HG03039 (cell line): ENCODE results near the gene PPP3R1.
A peak's percentile ranks its signal among the peaks of the same experiment; 100 is the strongest.

Source experiments
- ATAC-seq: cut with Tn5 transposase; IDR thresholded peaks from one replicate; pipeline ENCODE4 v1.9.1; 2021; ENCODE audit warnings: mild to moderate bottlenecking, moderate library complexity; ENCODE audit not compliant: unreplicated experiment

Gene PPP3R1

GRCh38 chr2:68252400-68253218 lies at the start of gene PPP3R1:
PPP3R1 (minus strand) TSS chr2:68252532; CDS start chr2:68252127, 405 bp downstream.
- ATAC-seq: peak; percentile 78

DNA sequence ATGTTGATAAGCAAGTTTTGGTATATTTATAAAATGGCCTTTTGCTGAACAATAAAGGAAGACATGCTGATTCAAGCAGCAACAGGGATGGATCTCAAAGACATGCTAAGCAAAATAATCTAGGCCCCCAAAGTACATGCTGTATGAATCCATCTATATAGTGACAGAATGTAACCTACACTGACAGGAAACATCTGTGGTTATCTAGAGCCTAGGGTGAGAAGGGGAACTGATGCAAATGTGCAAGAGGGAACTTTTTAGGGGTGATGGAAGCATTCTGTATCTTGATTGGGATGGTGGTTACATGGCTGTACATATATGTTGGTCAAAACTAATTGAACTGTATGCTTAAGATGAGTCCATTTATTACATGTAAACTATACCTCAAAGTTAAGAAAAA lies 43.2 kb upstream of the PPP3R1 start:
- ATAC-seq: no peak

DNA sequence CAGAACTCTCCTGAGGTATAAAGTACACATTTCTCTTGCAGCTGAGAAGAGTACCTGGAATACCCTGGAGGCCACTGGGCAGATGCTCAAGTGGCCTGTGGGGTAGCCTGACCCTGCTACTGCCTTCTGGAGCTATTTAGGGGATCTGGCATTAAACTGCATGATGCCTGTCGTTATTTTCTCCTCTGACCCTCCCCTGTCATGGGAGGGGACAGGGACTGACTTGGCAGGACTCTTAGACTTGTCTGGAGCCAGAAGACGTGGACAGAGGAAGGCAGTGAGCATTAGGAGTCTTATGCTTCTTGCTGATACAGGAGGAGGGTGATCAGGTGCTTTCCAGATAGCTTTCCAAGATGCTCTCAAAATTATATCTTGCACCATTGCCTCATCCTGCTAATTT lies 42.6 kb upstream of the PPP3R1 start:
- no peak for ATAC-seq

GRCh38 chr2:68294187-68294586 lies 41.9 kb upstream of the PPP3R1 start:
- no peak for ATAC-seq

DNA sequence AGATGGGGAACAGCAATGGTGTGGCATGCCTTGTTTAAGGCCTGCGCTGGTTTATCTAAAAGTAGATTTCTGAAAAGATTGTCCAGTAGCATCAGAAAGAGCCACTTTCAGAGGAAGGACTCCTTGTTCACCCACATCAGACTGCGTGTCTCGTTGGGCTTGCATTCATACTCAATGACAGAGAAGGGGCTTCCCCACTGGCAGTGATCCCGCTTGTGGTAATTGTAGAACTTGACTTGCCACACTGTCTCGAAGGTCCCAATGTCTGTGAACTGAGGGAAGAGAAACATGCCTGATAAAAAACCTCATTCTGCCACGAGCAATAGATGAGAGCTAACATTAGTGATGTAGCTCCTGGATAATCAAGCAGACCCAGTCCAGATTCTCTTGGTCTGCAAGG lies 41.4 kb upstream of the PPP3R1 start:
- no peak for ATAC-seq

DNA sequence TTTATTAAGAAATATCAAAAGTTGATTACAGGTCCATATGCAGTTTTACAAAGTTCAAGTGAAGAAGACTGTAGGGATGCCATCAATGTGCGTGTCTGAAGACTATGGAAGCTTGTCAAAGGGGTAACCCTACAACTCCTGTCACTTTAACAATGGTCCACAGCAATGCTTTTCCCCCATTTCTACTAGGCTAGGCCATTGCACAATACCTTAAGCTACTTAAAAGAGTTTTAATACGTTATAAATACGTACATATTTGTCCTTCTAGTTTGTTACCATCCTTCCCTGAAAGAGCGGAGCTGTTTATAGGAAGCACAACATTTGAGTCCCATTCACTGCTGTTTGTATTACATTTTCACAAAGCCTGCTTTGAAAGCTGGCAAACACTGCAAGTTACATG lies 40.7 kb upstream of the PPP3R1 start:
- no peak for ATAC-seq

DNA sequence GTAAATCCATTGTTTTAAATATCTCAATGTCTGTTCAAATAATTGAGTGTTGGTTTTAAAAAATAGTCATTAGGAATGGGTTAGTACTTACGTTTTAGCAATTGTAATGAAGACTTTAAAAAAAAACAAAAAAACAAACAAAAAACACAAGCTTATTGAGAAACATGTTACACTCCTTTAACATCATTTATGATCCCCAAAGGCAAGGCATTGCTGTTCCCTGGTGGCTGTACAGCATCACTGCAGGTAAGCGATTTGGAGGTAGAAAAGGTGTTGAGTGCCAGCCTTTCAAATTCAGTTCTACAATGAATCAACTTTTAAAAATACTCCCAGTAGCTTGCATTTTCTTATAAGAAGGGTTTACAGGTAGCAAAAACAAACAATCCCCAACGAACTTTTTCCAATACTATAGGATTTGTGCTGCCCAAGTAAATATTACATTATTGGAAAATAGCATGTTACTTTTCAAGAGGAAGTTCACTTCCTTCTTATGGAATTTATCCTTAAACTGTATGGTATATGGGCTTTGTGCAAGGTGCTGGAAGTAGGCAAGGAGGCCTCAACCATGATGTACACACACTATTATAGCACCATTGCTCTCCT lies 39.9 kb upstream of the PPP3R1 start:
- no peak for ATAC-seq

DNA sequence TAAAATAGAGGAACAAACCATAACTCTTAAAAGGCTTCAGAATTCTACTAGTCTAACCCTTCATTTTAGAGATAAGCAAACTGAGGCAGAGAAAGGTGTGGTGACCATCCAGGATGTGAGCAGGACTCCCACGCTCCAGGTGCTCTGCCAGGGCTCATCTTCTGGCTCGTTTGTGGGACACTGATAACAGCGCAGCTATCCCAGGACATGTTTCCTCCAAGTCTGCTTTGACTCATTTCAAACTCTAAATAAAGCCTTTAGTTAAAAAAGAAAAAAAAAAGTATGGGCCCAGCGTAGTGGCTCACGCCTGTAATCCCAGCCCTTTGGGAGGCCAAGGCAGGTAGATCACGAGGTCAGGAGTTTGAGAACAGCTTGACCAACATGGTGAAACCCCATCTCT lies 39.0 kb upstream of the PPP3R1 start:
- ATAC-seq: no peak

- no peak for ATAC-seq
Measured at GRCh38 chr2:68290901-68291300, 38.6 kb upstream of the PPP3R1 start.

- ATAC-seq: no peak
Measured at GRCh38 chr2:68287580-68288441, 35.5 kb upstream of the PPP3R1 start.

GRCh38 chr2:68284896-68285295 lies 32.6 kb upstream of the PPP3R1 start:
- no peak for ATAC-seq

DNA sequence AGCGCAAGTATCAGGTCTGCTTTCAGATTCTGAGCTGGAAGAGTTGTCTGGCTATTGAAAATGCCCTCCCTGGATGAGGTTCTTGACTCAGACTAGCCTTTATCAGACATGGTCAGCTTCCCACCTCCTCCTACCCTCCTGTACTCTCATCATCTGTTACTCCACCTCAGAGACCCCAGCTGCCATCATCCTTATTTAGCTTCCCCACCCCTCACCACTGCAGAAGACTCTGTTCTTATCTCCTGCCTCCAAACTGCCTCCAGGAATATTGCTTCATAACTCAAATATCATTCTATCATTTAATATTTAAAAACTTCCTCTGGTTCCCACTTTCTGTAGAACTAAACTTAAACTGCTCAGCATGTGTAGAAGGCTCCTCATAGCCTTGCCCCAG lies 31.1 kb upstream of the PPP3R1 start:
- no peak for ATAC-seq

DNA sequence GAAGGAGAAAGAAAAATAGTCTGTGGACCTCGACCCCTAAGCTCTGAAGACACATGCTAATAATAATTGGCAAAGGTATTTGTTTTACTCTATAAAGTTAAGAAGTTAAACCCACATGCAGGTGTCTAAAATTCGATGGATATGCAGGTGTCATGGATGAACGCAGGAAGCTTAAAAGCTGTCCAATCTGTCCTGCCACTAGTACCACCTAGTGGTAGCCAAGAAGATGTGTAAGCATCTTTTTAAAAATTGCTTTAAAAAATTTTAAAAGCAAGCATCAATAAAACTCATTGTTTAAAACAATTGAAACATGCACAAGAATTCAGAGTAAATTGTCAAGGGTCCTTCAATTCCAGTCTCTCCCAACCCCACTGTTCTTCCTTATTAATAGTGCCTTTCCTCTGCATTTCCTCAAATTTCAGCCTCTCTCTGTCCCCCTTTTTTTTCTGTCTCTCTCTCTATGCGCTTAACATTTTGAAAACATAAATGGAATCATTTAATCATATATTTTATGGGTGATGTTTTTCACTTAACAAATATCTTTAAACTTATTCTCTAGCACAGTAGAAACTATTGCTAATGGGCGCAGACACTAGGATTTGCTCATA lies 30.6 kb upstream of the PPP3R1 start:
- no peak for ATAC-seq

DNA sequence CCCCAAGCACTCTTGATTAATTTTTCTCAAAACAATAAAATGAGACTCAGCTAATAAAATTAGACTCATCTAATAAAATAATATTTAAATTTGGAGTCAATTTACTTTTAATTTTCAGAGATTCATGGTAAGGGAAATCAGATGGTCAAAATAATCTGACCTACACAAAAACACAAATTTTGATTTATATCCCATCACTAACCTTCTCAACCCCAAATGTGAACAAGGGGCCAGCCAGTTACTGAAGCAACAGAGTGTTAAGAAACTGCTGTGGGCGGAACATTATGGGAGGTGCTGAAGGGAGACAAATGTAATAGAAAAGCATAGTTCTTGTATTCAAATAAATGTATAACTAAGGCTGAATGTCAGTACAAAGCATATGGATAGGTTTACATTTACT lies 28.5 kb upstream of the PPP3R1 start:
- no peak for ATAC-seq

DNA sequence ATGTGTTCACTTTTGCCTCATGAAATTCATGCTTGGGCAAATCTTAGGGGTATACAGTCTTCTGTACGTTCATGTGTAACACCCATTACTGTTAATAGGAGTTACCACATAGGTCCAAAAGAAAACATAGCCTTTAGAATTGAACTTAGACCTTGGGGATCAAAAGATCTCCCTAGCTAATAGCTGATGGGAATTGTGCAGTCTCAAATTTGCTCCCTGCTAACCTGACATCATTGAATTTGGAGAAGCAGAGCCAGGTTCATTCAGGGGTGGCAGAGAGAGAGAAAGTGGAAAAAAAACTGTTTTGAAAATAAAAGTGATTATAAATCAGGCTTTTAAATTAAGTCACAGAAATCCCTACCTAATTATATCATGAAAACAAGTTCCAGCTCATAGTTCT lies 28.0 kb upstream of the PPP3R1 start:
- ATAC-seq: no peak

DNA sequence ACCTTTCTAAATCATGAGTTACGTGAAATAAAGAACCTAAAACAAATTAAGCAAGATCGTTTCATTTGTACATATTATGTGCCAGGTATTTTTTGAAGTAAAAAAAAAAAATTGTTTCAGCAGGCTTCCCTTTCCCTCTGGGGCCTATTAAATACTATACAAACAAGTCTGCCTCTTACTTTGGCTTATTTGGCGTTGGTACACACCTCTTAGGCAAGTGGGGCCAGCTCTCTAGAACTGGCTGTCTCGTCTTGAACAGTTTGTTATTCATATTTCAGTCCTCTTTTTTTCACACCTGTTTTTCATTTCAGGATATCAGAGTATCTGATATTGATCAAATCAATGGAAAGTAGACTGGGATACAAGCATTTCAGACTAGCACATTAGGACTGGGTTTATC lies 27.4 kb upstream of the PPP3R1 start:
- ATAC-seq: no peak

DNA sequence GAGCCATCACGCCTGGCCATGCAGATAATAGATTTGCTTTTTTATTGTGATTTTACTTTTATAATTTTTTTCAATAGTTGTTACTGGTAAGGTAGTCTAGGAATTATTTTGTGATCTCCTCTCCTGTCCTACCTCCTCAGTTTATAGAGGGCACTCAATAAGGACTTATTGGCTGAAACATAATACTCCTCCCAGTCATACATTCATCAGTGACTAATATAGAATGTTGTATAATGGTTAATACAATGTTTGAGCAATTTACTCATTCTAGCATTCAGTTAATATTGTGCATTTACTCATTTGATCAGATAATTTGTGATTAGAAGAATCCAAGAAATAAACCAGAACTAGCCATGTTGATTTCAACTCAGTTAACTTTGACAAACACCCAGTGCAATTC lies 25.8 kb upstream of the PPP3R1 start:
- no peak for ATAC-seq

DNA sequence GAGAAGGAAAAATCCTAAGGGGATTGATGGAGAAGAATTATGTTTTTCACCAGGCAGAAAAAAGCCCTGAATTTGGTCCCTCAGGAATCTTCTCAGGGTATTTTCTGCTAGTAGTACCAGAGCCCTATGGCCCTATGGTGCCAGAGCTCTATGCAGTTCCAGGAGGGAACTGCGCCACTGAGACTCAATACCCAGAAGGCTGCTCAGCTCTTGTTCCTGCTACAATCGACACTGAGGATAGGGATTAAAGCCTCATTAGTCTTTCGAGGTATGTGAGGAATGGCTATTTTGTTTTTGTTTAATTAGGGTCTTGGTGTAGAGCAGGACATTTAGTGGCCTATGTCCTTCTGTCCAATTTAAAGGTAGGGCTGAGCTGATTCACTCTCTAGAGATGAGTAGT lies 21.7 kb upstream of the PPP3R1 start:
- ATAC-seq: no peak

DNA sequence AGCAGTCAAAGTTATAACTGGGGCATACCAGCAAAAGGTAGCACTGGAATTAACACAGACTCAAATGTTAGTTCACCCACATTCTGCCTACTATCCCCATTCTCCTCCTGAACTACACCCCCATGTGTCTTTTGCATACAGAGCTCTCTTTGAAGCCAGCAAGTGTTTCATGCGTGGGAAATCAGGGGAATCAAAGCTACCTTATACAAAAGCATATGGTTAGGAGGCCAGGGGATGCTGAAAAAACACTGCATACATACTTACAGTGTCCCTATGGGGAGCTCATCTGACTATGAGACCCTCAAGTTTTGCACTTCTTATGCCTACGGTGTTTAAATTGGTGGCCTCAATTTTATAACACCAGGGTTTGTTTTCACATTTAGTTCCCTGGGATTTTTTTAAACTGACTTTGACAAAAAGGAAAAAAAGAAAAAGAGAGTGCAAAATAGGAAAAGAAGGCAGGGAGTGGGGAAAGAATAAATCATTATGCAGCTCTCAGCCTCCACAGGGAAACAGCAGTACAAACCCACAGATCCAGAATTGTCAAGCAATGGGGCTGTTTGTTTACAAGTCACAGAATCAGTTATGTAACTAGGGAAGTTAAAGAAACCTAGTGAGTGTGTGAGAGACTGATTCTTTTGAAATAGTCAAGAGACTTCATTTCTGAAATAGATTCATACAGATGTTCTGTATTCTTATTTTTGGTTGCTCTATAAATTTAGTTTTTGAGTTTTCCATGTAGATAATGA lies 20.1 kb upstream of the PPP3R1 start:
- ATAC-seq: no peak

GRCh38 chr2:68266655-68267054 lies 14.3 kb upstream of the PPP3R1 start:
- ATAC-seq: no peak

GRCh38 chr2:68263632-68264031 lies 11.3 kb upstream of the PPP3R1 start:
- no peak for ATAC-seq
